HCT116 (cell line): Measurements from ENCODE around the gene MBOAT1. TPM values are rescaled to one million over a fixed set of nuclear protein-coding genes. Genes with fewer than 3 reads are reported as not detected.

Experiments
- ATAC-seq: fragments of 200-7000 bp; cut with Tn5 transposase; 2 replicates; pipeline ENCODE4 v1.9.1; 2020; ENCODE audit warnings: mild to moderate bottlenecking, moderate library complexity
- BruUV-seq: library from RNA; stranded (reverse); fragments of 400-500 nt; replicated peaks from 2 replicates; lab custom pipeline; 2021; lab: Mats Ljungman, UMichigan
- CTCF ChIA-PET: fragments of 300-600 bp; sonication (Branson Sonifier 250); formaldehyde crosslinking; loops from one replicate; lab custom pipeline; 2021; ENCODE audit warnings: antibody characterized with exemption; lab: Charles Lee
- POLR2A ChIA-PET: fragments of 300-600, 350-600 bp; sonication (Branson Sonifier 250); formaldehyde crosslinking; loops from one replicate; lab custom pipeline; 2021; ENCODE audit warnings: antibody characterized with exemption; lab: Charles Lee
- RAD21 ChIA-PET, 2 experiments: fragments of 300-600 bp; sonication (Branson Sonifier 250); formaldehyde crosslinking; loops; one replicate each; lab custom pipeline; 2023; ENCODE audit warnings: low total read pairs in 2 of 2; ENCODE audit not compliant: uncharacterized antibody in 2 of 2, unreplicated experiment in 2 of 2, low non-redundant PET in 1 of 2; lab: Charles Lee
- DNase-seq: peaks from one replicate; pipeline ENCODE4 v3.0.0-alpha.2; 2010; ENCODE audit warnings: low read depth, low spot score
- H2AFZ ChIP-seq: fragments of 200-600 bp; shearing (Covaris generic), sonication (generic); 2 replicates; pipeline ENCODE4 v1.6.1; 2017; ENCODE audit warnings: low read depth, mixed run types, mixed read lengths, antibody characterized with exemption, low read length; ENCODE audit not compliant: poor library complexity, severe bottlenecking
- H3K27ac ChIP-seq: 2 replicates; pipeline ENCODE4 v1.5.1; 2012; ENCODE audit warnings: low read depth, low read length
- H3K27me3 ChIP-seq: fragments of 200-600 bp; sonication (generic); 2 replicates; pipeline ENCODE4 v1.6.1; 2016; ENCODE audit warnings: mixed run types, low read length, mixed read lengths; ENCODE audit not compliant: insufficient read depth
- H3K36me3 ChIP-seq, 2 experiments: fragments of 200-500 bp in 1 of 2; fragments of 200-600 bp in 1 of 2; sonication (Bioruptor generic) in 1 of 2; sonication (generic) in 1 of 2; 2 replicates each; pipeline versions ENCODE4 v1.5.1 to v1.6.1; 2014 to 2016; ENCODE audit warnings: low read length in 2 of 2, inconsistent platforms in 1 of 2, mixed read lengths in 1 of 2, mixed run types in 1 of 2; ENCODE audit not compliant: insufficient read depth in 2 of 2, control insufficient read depth in 1 of 2
- H3K4me1 ChIP-seq, 2 experiments: fragments of 200-600 bp in 1 of 2; sonication (generic) in 1 of 2; 2 replicates each; pipeline versions ENCODE4 v1.5.1 to v1.6.1; 2012 to 2017; ENCODE audit warnings: low read length in 2 of 2, inconsistent platforms in 1 of 2, mild to moderate bottlenecking in 1 of 2, mixed read lengths in 1 of 2, mixed run types in 1 of 2, moderate library complexity in 1 of 2; ENCODE audit not compliant: insufficient read depth in 2 of 2, control insufficient read depth in 1 of 2
- H3K4me2 ChIP-seq: fragments of 200-600 bp; sonication (generic); 2 replicates; pipeline ENCODE4 v1.6.1; 2017; ENCODE audit warnings: mixed run types, low read length, mixed read lengths
- H3K4me3 ChIP-seq, 2 experiments: fragments of 200-600 bp in 1 of 2; sonication (generic) in 1 of 2; replicated peaks in 1 of 2; 2 replicates each; pipeline ENCODE4 v1.5.1; 2011 to 2016; ENCODE audit warnings: low read length in 2 of 2, control low read depth in 1 of 2, low read depth in 1 of 2, mild to moderate bottlenecking in 1 of 2, mixed read lengths in 1 of 2, mixed run types in 1 of 2
- H3K79me2 ChIP-seq: fragments of 200-600 bp; sonication (generic); 2 replicates; pipeline ENCODE4 v1.6.1; 2017; ENCODE audit warnings: mild to moderate bottlenecking, mixed run types, low read length, moderate library complexity, mixed read lengths; ENCODE audit not compliant: insufficient read depth
- H3K9ac ChIP-seq: fragments of 200-600 bp; sonication (generic); 2 replicates; pipeline ENCODE4 v1.6.1; 2016; ENCODE audit warnings: low read length, mixed read lengths
- H3K9me2 ChIP-seq: fragments of 200-600 bp; sonication (generic), shearing (Covaris generic); 2 replicates; pipeline ENCODE4 v1.6.1; 2017; ENCODE audit warnings: mixed run types, mild to moderate bottlenecking, moderate library complexity; ENCODE audit not compliant: insufficient read depth
- H3K9me3 ChIP-seq, 2 experiments: fragments of 200-500 bp in 1 of 2; fragments of 200-600 bp in 1 of 2; sonication (Bioruptor generic) in 1 of 2; sonication (generic) in 1 of 2; 2 replicates each; pipeline ENCODE4 v1.6.1; 2014 to 2017; ENCODE audit warnings: low read length in 2 of 2, mixed read lengths in 2 of 2, inconsistent platforms in 1 of 2, low read depth in 1 of 2, mild to moderate bottlenecking in 1 of 2, mixed run types in 1 of 2, moderate library complexity in 1 of 2; ENCODE audit not compliant: control insufficient read depth in 1 of 2, insufficient read depth in 1 of 2
- H4K20me1 ChIP-seq: fragments of 200-600 bp; sonication (generic), shearing (Covaris generic); 2 replicates; pipeline ENCODE4 v1.6.1; 2017; ENCODE audit warnings: mixed run types, mild to moderate bottlenecking, moderate library complexity; ENCODE audit not compliant: insufficient read depth
- CBX3 ChIP-seq: IDR thresholded peaks from 2 replicates; pipeline ENCODE4 v1.6.1; 2012; ENCODE audit warnings: low read depth
- CTCF ChIP-seq, 3 experiments: fragments of 200-600 bp in 1 of 3; sonication (generic) in 1 of 3; IDR thresholded peaks in 2 of 3; conservative IDR thresholded peaks in 1 of 3; 2 replicates each; pipeline ENCODE4 v1.5.1; 2012 to 2017; ENCODE audit warnings: low read depth in 2 of 3, low read length in 2 of 3, antibody characterized with exemption in 1 of 3, borderline replicate concordance in 1 of 3, control low read depth in 1 of 3, mild to moderate bottlenecking in 1 of 3, mixed read lengths in 1 of 3, mixed run types in 1 of 3, moderate library complexity in 1 of 3; ENCODE audit not compliant: insufficient read depth in 1 of 3
- FOSL1 ChIP-seq: IDR thresholded peaks from 2 replicates; pipeline ENCODE4 v1.6.1; 2012; ENCODE audit warnings: low read depth
- JUND ChIP-seq: IDR thresholded peaks from 2 replicates; pipeline ENCODE4 v1.6.1; 2012
- MAX ChIP-seq: IDR thresholded peaks from 2 replicates; pipeline ENCODE4 v1.6.1; 2012
- YY1 ChIP-seq: IDR thresholded peaks from 2 replicates; pipeline ENCODE4 v1.6.1; 2011; ENCODE audit warnings: low read length, low read depth, moderate library complexity, mild to moderate bottlenecking; ENCODE audit not compliant: insufficient replicate concordance; ENCODE audit errors: extremely low read depth
- intact Hi-C: fragments of 100-400 bp; cut with micrococcal nuclease; formaldehyde crosslinking; loops from 2 replicates; pipeline ENCODE4 v1.10.0; 2022
- total RNA-seq: library from RNA; stranded (reverse); gene quantifications from one replicate; pipeline ENCODE4 v1.2.1, GENCODE V29; 2021; ENCODE audit not compliant: unreplicated experiment

MBOAT1 gene
- total RNA-seq, 1 experiment from 2014 or later: 11.7 TPM

- ATAC-seq: no peak
- H3K27me3 ChIP-seq: no peaks in the 10 kb centered on the region
- no TSS peak for BruUV-seq
- H3K4me3 ChIP-seq: no peak overlapping the region
- no peak overlapping the region for H3K9ac ChIP-seq
- H2AFZ ChIP-seq: no peak overlapping the region
- no peaks in the 10 kb centered on the region for H3K79me2 ChIP-seq
- no peak overlapping the region for H3K27ac ChIP-seq
- intact Hi-C loops: no loop called here
- H3K36me3 ChIP-seq: no peaks in the 10 kb centered on the region
- ChIA-PET CTCF (interaction anchor here (3.0 kb wide), 1 partner anchor 8 kb away, joined by 17 read pairs; no protein-coding TSS in a partner anchor), POLR2A (no interaction called here), RAD21 (no interaction called here)
- H4K20me1 ChIP-seq: no peaks in the 10 kb centered on the region
- H3K4me1 ChIP-seq: peaks cover 5 to 19% of the 10 kb centered on the region in 2 experiments; a peak in 3 of 4 replicates
- no peak for DNase-seq
- no peak overlapping the region for H3K4me2 ChIP-seq
- H3K9me3 ChIP-seq: no peaks in the 10 kb centered on the region
- TF ChIP-seq FOSL1 (no peak), YY1 (no peak), MAX (no peak), CTCF (IDR thresholded peaks at IDR 0.05 in 2 of 3, conservative IDR thresholded peaks at IDR 0.05 in 1 of 3; ENCODE audit: borderline replicate concordance in 1 of 3, insufficient read depth in 1 of 3, low read depth in 2 of 3, low read length in 2 of 3) (no peak), JUND (no peak), CBX3 (no peak)
- no peaks in the 10 kb centered on the region for H3K9me2 ChIP-seq
These were observed 77.7 kb downstream of the MBOAT1 start for GRCh38 chr6:20134613-20135012.
